Tibial nerve (tissue), 4 donors: ENCODE data around the gene EEF2. TPM values are rescaled to one million over a fixed set of nuclear protein-coding genes. Genes with fewer than 3 reads are reported as not detected.
A peak's percentile ranks its signal among the peaks of the same experiment; 100 is the strongest.

Source experiments
- DNase-seq, 2 donors: peaks; one replicate each; pipeline ENCODE4 v3.0.0-alpha.2; 2019; ENCODE audit warnings: low spot score in 2 of 2
- H3K27ac ChIP-seq, 4 donors: fragments of 200-600 bp; sonication (generic) in 3 of 4; one replicate each; pipeline ENCODE4 v1.5.1; 2017 to 2019; ENCODE audit warnings: mild to moderate bottlenecking in 1 of 4
- H3K27me3 ChIP-seq, 2 donors: fragments of 200-600 bp; sonication (generic) in 1 of 2; one replicate each; pipeline versions ENCODE4 v1.5.1 to v1.6.0; 2017 to 2019
- H3K36me3 ChIP-seq, 3 donors: fragments of 200-600 bp; sonication (generic); one replicate each; pipeline ENCODE4 v1.5.1; 2018 to 2019
- H3K4me1 ChIP-seq, 4 donors: fragments of 200-600 bp; sonication (generic) in 3 of 4; one replicate each; pipeline ENCODE4 v1.5.1; 2017 to 2019
- H3K4me3 ChIP-seq, 4 donors: fragments of 200-600 bp; sonication (generic) in 3 of 4; one replicate each; pipeline ENCODE4 v1.5.1; 2017 to 2019; ENCODE audit warnings: mild to moderate bottlenecking in 1 of 4, moderate library complexity in 1 of 4
- H3K9me3 ChIP-seq, 4 donors: fragments of 200-600 bp; sonication (generic) in 3 of 4; one replicate each; pipeline ENCODE4 v1.5.1; 2017 to 2019
- CTCF ChIP-seq, 5 experiments: fragments of 200-600 bp in 3 of 5; fragments of 450-650 bp in 2 of 5; sonication (generic) in 3 of 5; IDR thresholded peaks; one replicate each; pipeline ENCODE4 v1.5.1; 2016 to 2019; ENCODE audit warnings: antibody characterized with exemption in 5 of 5, mild to moderate bottlenecking in 3 of 5, moderate library complexity in 2 of 5
- EP300 ChIP-seq, 2 donors: sonication (generic); formaldehyde crosslinking; IDR thresholded peaks; one replicate each; pipeline ENCODE4 v1.6.1; 2017; ENCODE audit warnings: antibody characterized with exemption in 2 of 2, mild to moderate bottlenecking in 1 of 2
- POLR2A ChIP-seq, 2 donors: fragments of 450-650 bp; IDR thresholded peaks; one replicate each; pipeline ENCODE4 v1.6.1; 2017; ENCODE audit warnings: antibody characterized with exemption in 2 of 2, mild to moderate bottlenecking in 2 of 2, moderate library complexity in 2 of 2
- WGBS, 2 donors: methylation state at CpG; one replicate each; pipeline ENCODE4 v1.1.5; 2018; 5-methylcytosine and 5-hydroxymethylcytosine counted together
- total RNA-seq, 4 donors: library from RNA; depleted of rRNA; stranded (reverse); fragments of >200 nt; gene quantifications; one replicate each; pipeline ENCODE4 v1.1.0, GENCODE V29; 2016

Gene EEF2
- total RNA-seq, 4 donors from 2014 or later = 1,233 to 1,650 (median 1,549) TPM

GRCh38 chr19:3983936-3984583 lies 1.2 kb downstream of the EEF2 start:
- Histone ChIP-seq H3K4me1 (peaks cover 3 to 69% (median 29%) of the 10 kb centered on the region in 4 donors), H3K4me3 (peak overlapping the region; percentile 61 to 99 (median 84)), H3K36me3 (peaks cover 22 to 52% (median 48%) of the 10 kb centered on the region in 3 donors), H3K27ac (peak overlapping the region; percentile 89 to 96 (median 92)), H3K27me3 (no peaks in the 10 kb centered on the region), H3K9me3 (no peaks in the 10 kb centered on the region)
- TF ChIP-seq POLR2A (IDR thresholded peaks at IDR 0.05) (no peak), EP300 (IDR thresholded peaks at IDR 0.05) (peak in 1 of 2 donors; percentile 6)
- whole genome bisulfite sequencing, 2 donors = 23 to 32% methylated on average over 13 to 22 of the region's 30 CpGs
- DNase-seq = no peak

- no peak for TF ChIP-seq CTCF (IDR thresholded peaks at IDR 0.05)
- TF ChIP-seq POLR2A (IDR thresholded peaks at IDR 0.05) = no peak
- no peak for TF ChIP-seq EP300 (IDR thresholded peaks at IDR 0.05)
- H3K27me3 ChIP-seq = no peaks in the 10 kb centered on the region
- H3K9me3 ChIP-seq = no peaks in the 10 kb centered on the region
- H3K27ac ChIP-seq = peak overlapping the region; percentile 20 to 96 (median 92)
- H3K4me1 ChIP-seq = peaks cover 3 to 69% (median 29%) of the 10 kb centered on the region in 4 donors
- DNase-seq = no peak
- peak overlapping the region in 3 of 4 donors; percentile 61 to 93 (median 74) for H3K4me3 ChIP-seq
- H3K36me3 ChIP-seq = peaks cover 23 to 57% (median 53%) of the 10 kb centered on the region in 3 donors
- WGBS, 2 donors = 61 to 65% methylated on average over 7 of the region's 7 CpGs
Measured at GRCh38 chr19:3983542-3983914, 1.7 kb downstream of the EEF2 start.

DNA sequence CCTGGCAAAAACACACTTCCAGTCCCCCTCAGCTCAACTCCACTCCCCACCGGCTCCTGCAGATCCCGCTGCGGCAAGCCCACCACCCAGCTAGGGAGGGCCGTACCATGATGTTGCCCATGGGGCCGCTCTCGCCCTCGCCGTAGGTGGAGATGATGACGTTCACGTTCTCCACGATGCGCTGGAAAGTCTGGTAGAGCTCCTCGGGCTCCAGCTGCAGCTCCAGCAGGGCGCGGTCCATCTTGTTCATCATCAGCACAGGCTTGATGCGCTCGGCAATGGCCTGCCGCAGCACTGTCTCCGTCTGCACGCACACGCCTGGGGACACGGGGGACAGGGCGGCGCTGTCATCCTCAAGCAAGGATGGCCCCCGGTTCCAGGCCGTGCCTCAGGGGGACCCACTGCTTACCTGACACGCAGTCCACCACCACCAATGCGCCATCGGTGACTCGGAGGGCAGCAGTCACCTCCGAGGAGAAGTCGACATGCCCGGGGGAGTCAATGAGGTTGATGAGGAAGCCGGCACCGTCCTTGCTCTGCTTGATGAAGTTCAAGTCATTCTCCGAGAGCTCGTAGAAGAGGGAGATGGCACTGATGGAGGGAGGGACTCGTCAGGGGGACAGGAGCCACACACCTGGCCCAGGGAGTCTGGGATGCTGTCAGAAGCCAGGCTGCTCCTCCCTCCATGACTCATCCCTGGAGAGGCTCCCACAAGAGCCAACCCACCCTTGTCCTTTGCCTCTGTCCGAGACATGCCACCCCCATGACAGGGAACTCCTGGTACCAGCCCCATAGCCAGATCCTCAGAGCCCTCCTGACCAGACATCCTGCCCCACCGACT lies 2.3 kb downstream of the EEF2 start:
- no peak for TF ChIP-seq EP300 (IDR thresholded peaks at IDR 0.05)
- no peak for TF ChIP-seq POLR2A (IDR thresholded peaks at IDR 0.05)
- TF ChIP-seq CTCF (IDR thresholded peaks at IDR 0.05) = no peak
- DNase-seq = no peak
- 70 to 83% methylated on average over 26 to 38 of the region's 40 CpGs for WGBS, 2 donors
- Histone ChIP-seq H3K4me1 (peaks cover 3 to 69% (median 29%) of the 10 kb centered on the region in 4 donors), H3K9me3 (no peaks in the 10 kb centered on the region), H3K27me3 (no peaks in the 10 kb centered on the region), H3K27ac (peak overlapping the region in 2 of 4 donors; percentile 89 to 94), H3K36me3 (peaks cover 25 to 63% (median 58%) of the 10 kb centered on the region in 3 donors), H3K4me3 (no peak overlapping the region)

DNA sequence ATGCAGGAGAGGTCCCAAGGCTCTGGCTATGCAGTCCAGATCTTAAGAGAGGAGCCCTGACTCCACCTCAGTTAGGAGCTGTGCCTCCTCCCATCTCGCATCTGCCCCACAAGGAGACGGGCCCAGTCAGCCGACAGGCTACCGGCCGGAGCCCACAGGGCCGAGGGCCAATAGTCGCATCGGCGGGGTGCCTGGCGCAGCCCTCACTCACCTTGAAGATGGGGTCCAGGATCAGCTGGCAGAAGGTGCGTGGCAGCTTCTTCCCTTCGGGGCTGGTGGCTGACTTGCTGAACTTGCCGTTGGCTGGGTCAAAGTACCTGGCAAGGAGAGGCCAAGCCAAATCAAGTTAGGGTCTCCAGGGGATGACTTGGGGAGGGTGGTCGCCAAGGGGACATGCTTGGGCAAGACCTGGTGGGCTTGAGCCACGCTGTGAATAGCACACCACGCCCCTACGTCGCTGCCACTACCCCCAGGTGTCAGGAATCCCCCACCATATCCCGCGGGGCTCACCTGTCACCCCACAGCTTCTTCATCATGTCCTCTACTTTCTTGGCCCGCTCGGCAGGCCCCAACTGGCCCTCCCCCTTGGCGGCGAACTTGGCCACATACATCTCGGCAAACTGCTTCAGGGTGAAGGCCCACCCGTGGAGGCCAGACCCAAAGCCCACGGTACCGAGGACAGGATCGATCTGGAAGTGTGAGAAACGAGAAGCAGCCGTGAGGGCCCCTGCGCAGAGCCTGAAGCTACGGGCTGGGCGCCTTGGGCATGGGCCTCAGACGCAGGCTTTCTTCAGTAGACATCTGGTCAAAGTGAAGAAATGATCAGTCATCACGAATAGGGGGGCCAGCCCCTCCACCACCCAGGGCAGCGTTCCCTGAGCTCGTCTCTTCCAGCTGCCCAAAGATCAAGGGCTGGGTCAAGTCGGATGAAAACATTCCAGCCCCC lies 3.3 kb downstream of the EEF2 start:
- H3K9me3 ChIP-seq = no peaks in the 10 kb centered on the region
- H3K4me1 ChIP-seq = peaks cover 3 to 62% (median 26%) of the 10 kb centered on the region in 4 donors
- H3K27ac ChIP-seq = peak overlapping the region in 1 of 4 donors; percentile 89
- TF ChIP-seq POLR2A (IDR thresholded peaks at IDR 0.05) = no peak
- no peak for TF ChIP-seq EP300 (IDR thresholded peaks at IDR 0.05)
- TF ChIP-seq CTCF (IDR thresholded peaks at IDR 0.05) = no peak
- H3K4me3 ChIP-seq = no peak overlapping the region
- no peak for DNase-seq
- no peaks in the 10 kb centered on the region for H3K27me3 ChIP-seq
- 85 to 88% methylated on average over 36 to 39 of the region's 39 CpGs for whole genome bisulfite sequencing, 2 donors
- H3K36me3 ChIP-seq = peaks cover 30 to 72% (median 68%) of the 10 kb centered on the region in 3 donors

DNA sequence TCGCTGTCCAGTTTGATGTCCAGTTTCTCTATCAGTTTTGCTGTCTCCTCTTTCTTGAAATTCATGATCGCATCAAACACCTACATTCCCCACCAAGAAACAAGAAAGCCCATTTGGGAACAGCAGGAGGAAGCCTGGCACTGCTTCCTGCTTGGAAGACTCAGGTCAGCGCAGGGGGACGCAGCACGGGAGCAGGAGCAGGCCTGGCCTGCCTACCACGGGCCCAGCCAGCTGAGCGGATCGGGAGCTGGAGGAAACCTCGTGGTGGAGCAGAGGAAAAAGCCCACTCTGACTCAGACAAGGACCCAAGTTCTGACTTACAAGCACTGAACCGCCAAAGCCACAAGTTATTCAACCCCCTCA lies 3.9 kb downstream of the EEF2 start:
- Histone ChIP-seq H3K9me3 (no peaks in the 10 kb centered on the region), H3K4me1 (peaks cover 0 to 55% (median 19%) of the 10 kb centered on the region in 4 donors), H3K4me3 (no peak overlapping the region), H3K27me3 (no peaks in the 10 kb centered on the region), H3K36me3 (peaks cover 30 to 79% (median 74%) of the 10 kb centered on the region in 3 donors), H3K27ac (no peak overlapping the region)
- DNase-seq = no peak
- TF ChIP-seq CTCF (IDR thresholded peaks at IDR 0.05) = no peak
- TF ChIP-seq POLR2A (IDR thresholded peaks at IDR 0.05) = no peak
- TF ChIP-seq EP300 (IDR thresholded peaks at IDR 0.05) = no peak
- WGBS, 2 donors = 88 to 89% methylated on average over 10 of the region's 10 CpGs
